ENCODE results near the gene LDLRAD4. TPM values are rescaled to one million over a fixed set of nuclear protein-coding genes. Genes with fewer than 3 reads are reported as not detected.

The LDLRAD4 gene
- total RNA-seq, 4 donors from 2014 or later: 2.7 to 22.5 (median 10.8) TPM

- no peak overlapping the region for H3K4me3 ChIP-seq (ENCODE audit: low read depth, poor library complexity, severe bottlenecking)
- no peak for DNase-seq (ENCODE audit: low spot score in 2 of 2)
- TF ChIP-seq POLR2A (IDR thresholded peaks at IDR 0.05) (no peak), CTCF (IDR thresholded peaks at IDR 0.05) (no peak)
- intact Hi-C loops (cut with DNase I; ENCODE audit: low total_unique reads): loop anchor here (5.0 kb wide), 1 partner anchor 308 kb away; the partner anchor contains the start of gene LDLRAD4
- WGBS, 2 donors: 85 to 86% methylated on average over 11 of the region's 11 CpGs
Measured at GRCh38 chr18:13524811-13525210, 306.3 kb downstream of the LDLRAD4 start.

GRCh38 chr18:13525381-13526029 is 306.9 kb downstream of the LDLRAD4 start:
- H3K4me3 ChIP-seq (ENCODE audit: low read depth, poor library complexity, severe bottlenecking): no peak overlapping the region
- intact Hi-C loops (cut with DNase I; ENCODE audit: low total_unique reads): loop anchor here (5.0 kb wide), 1 partner anchor 308 kb away; the partner anchor contains the start of gene LDLRAD4
- WGBS, 2 donors: 91% methylated on average over 14 of the region's 14 CpGs
- no peak for DNase-seq (ENCODE audit: low spot score in 2 of 2)
- no peak for TF ChIP-seq CTCF (IDR thresholded peaks at IDR 0.05)
- no peak for TF ChIP-seq POLR2A (IDR thresholded peaks at IDR 0.05)

GRCh38 chr18:13526519-13526918 is 308.0 kb downstream of the LDLRAD4 start:
- intact Hi-C loops (cut with DNase I; ENCODE audit: low total_unique reads): loop anchor here (5.0 kb wide), 1 partner anchor 309 kb away; the partner anchor contains the start of gene LDLRAD4

GRCh38 chr18:13527256-13527655 is 308.7 kb downstream of the LDLRAD4 start:
- no peak overlapping the region for H3K4me3 ChIP-seq (ENCODE audit: low read depth, poor library complexity, severe bottlenecking)
- TF ChIP-seq CTCF (IDR thresholded peaks at IDR 0.05): no peak
- no peak for TF ChIP-seq POLR2A (IDR thresholded peaks at IDR 0.05)
- intact Hi-C loops (cut with DNase I; ENCODE audit: low total_unique reads): loop anchor here (5.0 kb wide), 1 partner anchor 310 kb away; the partner anchor contains the start of gene LDLRAD4
- no peak for DNase-seq (ENCODE audit: low spot score in 2 of 2)
- WGBS, 2 donors: 94 to 97% methylated on average over 10 of the region's 10 CpGs

More at GRCh38 chr18:13526519-13526918, 308.0 kb downstream of the LDLRAD4 start:
- 80 to 86% methylated on average over 4 of the region's 4 CpGs for WGBS, 2 donors
- H3K4me3 ChIP-seq (ENCODE audit: low read depth, poor library complexity, severe bottlenecking): no peak overlapping the region
- TF ChIP-seq POLR2A (IDR thresholded peaks at IDR 0.05) (no peak), CTCF (IDR thresholded peaks at IDR 0.05) (no peak)
- DNase-seq (ENCODE audit: low spot score in 2 of 2): no peak

- TF ChIP-seq CTCF (IDR thresholded peaks at IDR 0.05): no peak
- no peak for TF ChIP-seq POLR2A (IDR thresholded peaks at IDR 0.05)
- no peak overlapping the region for H3K4me3 ChIP-seq (ENCODE audit: low read depth, poor library complexity, severe bottlenecking)
- no peak for DNase-seq (ENCODE audit: low spot score in 2 of 2)
- 91 to 98% methylated on average over 5 of the region's 5 CpGs for WGBS, 2 donors
- intact Hi-C loops (cut with DNase I; ENCODE audit: low total_unique reads): loop anchor here (5.0 kb wide), 1 partner anchor 310 kb away; the partner anchor contains the start of gene LDLRAD4
Measured at GRCh38 chr18:13527730-13528129, 309.2 kb downstream of the LDLRAD4 start.

Data from lower leg skin (tissue), 4 donors.